H1 (cell line): Measurements from ENCODE around the gene RELB.

Source experiments
- ATF2 ChIP-seq: IDR thresholded peaks from 2 replicates; pipeline ENCODE4 v1.6.1; 2012; ENCODE audit warnings: low read length, inconsistent platforms
- CEBPB ChIP-seq: IDR thresholded peaks from 2 replicates; pipeline ENCODE4 v1.6.1; 2012; ENCODE audit warnings: low read depth, low read length
- EP300 ChIP-seq, 2 experiments: IDR thresholded peaks; 1 replicate in 1 of 2; 2 replicates in 1 of 2; pipeline ENCODE4 v1.6.1; 2011 to 2012; ENCODE audit warnings: low read depth in 2 of 2, low read length in 2 of 2, mild to moderate bottlenecking in 2 of 2, borderline replicate concordance in 1 of 2, inconsistent platforms in 1 of 2, moderate library complexity in 1 of 2
- POLR2A ChIP-seq, 2 experiments: IDR thresholded peaks; 1 replicate in 1 of 2; 2 replicates in 1 of 2; pipeline ENCODE4 v1.6.1; 2011; ENCODE audit warnings: low read depth in 2 of 2, low read length in 2 of 2, mild to moderate bottlenecking in 2 of 2; ENCODE audit errors: control extremely low read depth in 1 of 2
- SP4 ChIP-seq: IDR thresholded peaks from 2 replicates; pipeline ENCODE4 v1.6.1; 2012; ENCODE audit warnings: low read length, inconsistent platforms

GRCh38 chr19:45021971-45022370 is 20.7 kb downstream of the RELB start:
- TF ChIP-seq CEBPB (no peak), ATF2 (no peak), EP300 (IDR thresholded peaks at IDR 0.05; ENCODE audit: borderline replicate concordance in 1 of 2, low read depth in 2 of 2, low read length in 2 of 2) (no peak), SP4 (no peak), POLR2A (IDR thresholded peaks at IDR 0.05; ENCODE audit: control extremely low read depth in 1 of 2, low read depth in 2 of 2, low read length in 2 of 2) (no peak)
